WTC11 (cell line): ENCODE measurements around the gene SPIB. TPM values are rescaled to one million over a fixed set of nuclear protein-coding genes. Genes with fewer than 3 reads are reported as not detected.

Experiments
- ATAC-seq: fragments of 200-7000 bp; cut with Tn5 transposase; 2 replicates; pipeline ENCODE4 v1.10.0; 2021; ENCODE audit warnings: mild to moderate bottlenecking, moderate library complexity
- CTCF ChIA-PET: fragments of 300-600 bp; sonication (Branson Sonifier 250); formaldehyde crosslinking; loops from one replicate; lab custom pipeline; 2021; ENCODE audit warnings: antibody characterized with exemption; lab: Charles Lee
- POLR2A ChIA-PET: fragments of 350-600 bp; sonication (Branson Sonifier 250); formaldehyde crosslinking; loops from one replicate; lab custom pipeline; 2021; ENCODE audit warnings: antibody characterized with exemption; lab: Charles Lee
- DNase-seq: peaks from one replicate; pipeline ENCODE4 v3.0.0; 2021; ENCODE audit warnings: low spot score
- H3K27ac Mint-ChIP-seq: 2 replicates; pipeline ENCODE4 v1.8.0; 2021; ENCODE audit warnings: mixed read lengths
- H3K27me3 Mint-ChIP-seq: 2 replicates; pipeline ENCODE4 v1.8.0; 2021; ENCODE audit warnings: low read depth, mild to moderate bottlenecking, moderate library complexity, mixed read lengths
- H3K36me3 Mint-ChIP-seq: 2 replicates; pipeline ENCODE4 v1.8.0; 2021; ENCODE audit warnings: mixed read lengths
- H3K4me1 Mint-ChIP-seq: 2 replicates; pipeline ENCODE4 v1.8.0; 2022; ENCODE audit warnings: mixed read lengths
- H3K4me3 Mint-ChIP-seq: 2 replicates; pipeline ENCODE4 v1.8.0; 2021; ENCODE audit warnings: mild to moderate bottlenecking, moderate library complexity, mixed read lengths
- H3K9me3 Mint-ChIP-seq: 2 replicates; pipeline ENCODE4 v1.8.0; 2021; ENCODE audit warnings: mixed read lengths
- ATF1 ChIP-seq: sonication (generic); formaldehyde crosslinking; IDR thresholded peaks from 2 replicates; pipeline ENCODE4 v1.8.1; 2023; ENCODE audit warnings: mild to moderate bottlenecking, moderate library complexity, missing genetic modification reagents
- CREB1 ChIP-seq: sonication (generic); formaldehyde crosslinking; IDR thresholded peaks from 2 replicates; pipeline ENCODE4 v1.8.0; 2023; ENCODE audit warnings: mild to moderate bottlenecking, missing genetic modification reagents
- FOXP1 ChIP-seq: sonication (generic); formaldehyde crosslinking; IDR thresholded peaks from 2 replicates; pipeline ENCODE4 v1.8.0; 2022; ENCODE audit warnings: missing genetic modification reagents, mild to moderate bottlenecking, moderate library complexity, borderline replicate concordance
- MYBL2 ChIP-seq: sonication (generic); formaldehyde crosslinking; IDR thresholded peaks from 2 replicates; pipeline ENCODE4 v1.8.1; 2023; ENCODE audit warnings: mild to moderate bottlenecking, moderate library complexity, missing genetic modification reagents
- NFE2L1 ChIP-seq: sonication (generic); formaldehyde crosslinking; IDR thresholded peaks from 2 replicates; pipeline ENCODE4 v1.8.1; 2023; ENCODE audit warnings: missing genetic modification reagents
- NR2C2 ChIP-seq: sonication (generic); formaldehyde crosslinking; IDR thresholded peaks from 2 replicates; pipeline ENCODE4 v1.8.0; 2022; ENCODE audit warnings: mild to moderate bottlenecking, missing genetic modification reagents
- SOX15 ChIP-seq: fragments of 250-450 bp; sonication (Bioruptor Pico); IDR thresholded peaks from 2 replicates; pipeline ENCODE4 v1.9.0; 2021; ENCODE audit warnings: mild to moderate bottlenecking
- SP1 ChIP-seq: sonication (generic); formaldehyde crosslinking; conservative IDR thresholded peaks from 2 replicates; pipeline ENCODE4 v1.8.1; 2022; ENCODE audit warnings: missing genetic modification reagents
- TCF7 ChIP-seq: sonication (generic); formaldehyde crosslinking; IDR thresholded peaks from 2 replicates; pipeline ENCODE4 v1.8.0; 2022; ENCODE audit warnings: mild to moderate bottlenecking, low read depth, missing genetic modification reagents, moderate library complexity
- TEAD4 ChIP-seq: sonication (generic); formaldehyde crosslinking; IDR thresholded peaks from 2 replicates; pipeline ENCODE4 v1.8.0; 2022; ENCODE audit warnings: mild to moderate bottlenecking, missing genetic modification reagents
- total RNA-seq: library from RNA; stranded (reverse); gene quantifications from 3 replicates; pipeline ENCODE4 v1.2.3, GENCODE V29; 2021
- TF ChIP-seq, protein P1 (sequence below): sonication (generic); formaldehyde crosslinking; IDR thresholded peaks from 2 replicates; pipeline ENCODE4 v1.8.0; 2022; ENCODE audit warnings: mild to moderate bottlenecking, missing genetic modification reagents
- TF ChIP-seq, protein P2 (sequence below): sonication (generic); formaldehyde crosslinking; IDR thresholded peaks from 2 replicates; pipeline ENCODE4 v1.8.0; 2022; ENCODE audit warnings: mild to moderate bottlenecking, missing genetic modification reagents
- TF ChIP-seq, protein P3 (sequence below): fragments of 250-450 bp; sonication (Bioruptor Pico); IDR thresholded peaks from 2 replicates; pipeline ENCODE4 v1.8.0; 2021; ENCODE audit warnings: mild to moderate bottlenecking
- TF ChIP-seq, protein P4 (sequence below): sonication (generic); formaldehyde crosslinking; IDR thresholded peaks from 2 replicates; pipeline ENCODE4 v1.8.1; 2023; ENCODE audit warnings: mild to moderate bottlenecking, missing genetic modification reagents, moderate library complexity
- TF ChIP-seq, protein P5 (sequence below): sonication (generic); formaldehyde crosslinking; IDR thresholded peaks from 2 replicates; pipeline ENCODE4 v1.8.0; 2022; ENCODE audit warnings: mild to moderate bottlenecking, missing genetic modification reagents

SPIB gene
- total RNA-seq, 1 experiment from 2014 or later, result 4.7 TPM

DNA sequence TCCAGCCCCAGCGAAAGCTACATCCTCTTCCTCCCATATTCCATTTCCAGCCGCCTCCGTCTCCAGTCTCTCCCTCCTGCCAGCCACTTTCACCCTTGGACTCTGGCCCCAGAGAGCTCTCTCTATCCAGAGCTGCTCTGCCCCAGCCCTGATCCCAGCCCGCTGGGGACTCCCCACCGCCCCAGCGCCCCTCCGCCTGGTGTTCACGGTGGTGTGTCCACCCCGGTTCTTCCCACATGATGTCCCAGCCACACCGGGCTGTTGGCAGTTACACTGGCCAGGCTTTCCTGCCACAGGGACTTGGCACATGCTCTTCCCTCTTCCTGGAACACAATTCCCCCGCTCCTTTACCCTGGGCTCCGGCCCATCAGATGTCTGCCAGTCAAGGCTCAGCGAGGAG is 46.3 kb downstream of the SPIB start (continued):
- TF ChIP-seq FOXP1 (CRISPR knock-in tag) (no peak), TCF7 (CRISPR knock-in tag) (no peak), CREB1 (CRISPR knock-in tag) (no peak)

DNA sequence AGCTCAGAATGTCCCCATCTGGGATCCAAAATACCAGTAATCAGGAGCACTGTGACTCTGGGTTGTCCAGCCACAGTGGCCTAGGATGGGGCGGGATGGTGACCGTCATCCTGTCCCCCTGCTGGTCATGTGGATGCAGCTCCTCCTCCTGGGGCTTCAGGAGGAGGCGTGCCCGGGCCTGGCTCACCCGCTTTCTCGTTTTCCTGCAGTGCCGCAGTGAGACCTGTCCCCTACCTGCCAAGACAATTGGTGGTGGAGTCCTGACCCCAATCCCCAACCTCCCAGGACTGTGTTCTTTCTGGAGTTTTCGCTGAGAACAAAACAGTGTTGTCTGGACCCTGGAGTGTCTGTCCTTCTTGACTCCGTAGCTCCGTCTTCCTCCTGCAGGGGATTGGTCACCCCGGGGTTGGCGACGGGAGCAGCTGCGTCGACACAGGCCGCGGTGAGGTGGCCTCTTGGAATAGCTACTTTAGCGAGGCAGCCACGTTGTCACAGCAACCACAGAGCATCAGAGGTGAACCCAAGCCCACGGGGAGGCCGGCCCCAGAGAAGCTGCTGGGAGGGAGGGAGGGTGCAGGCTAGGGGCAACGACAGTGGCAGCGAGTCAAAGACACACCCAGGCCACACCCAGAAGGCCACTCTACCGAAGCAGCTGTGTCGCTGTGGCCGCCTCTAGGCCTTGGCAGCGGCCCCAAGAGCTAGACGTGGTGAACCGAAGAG is 47.4 kb downstream of the SPIB start:
- Mint-ChIP-seq H3K4me3 (peak overlapping the region; percentile 30; the same call in 1 of the 2 replicates), H3K4me1 (peaks cover 7% of the 10 kb centered on the region), H3K36me3 (no peaks in the 10 kb centered on the region), H3K27ac (peak overlapping the region; percentile 53; the same call in 1 of the 2 replicates), H3K27me3 (peaks cover 4% of the 10 kb centered on the region), H3K9me3 (peaks cover under 1% of the 10 kb centered on the region; the same call in 1 of the 2 replicates)
- peak; percentile 89 for ATAC-seq
- TF ChIP-seq, protein P1, sequence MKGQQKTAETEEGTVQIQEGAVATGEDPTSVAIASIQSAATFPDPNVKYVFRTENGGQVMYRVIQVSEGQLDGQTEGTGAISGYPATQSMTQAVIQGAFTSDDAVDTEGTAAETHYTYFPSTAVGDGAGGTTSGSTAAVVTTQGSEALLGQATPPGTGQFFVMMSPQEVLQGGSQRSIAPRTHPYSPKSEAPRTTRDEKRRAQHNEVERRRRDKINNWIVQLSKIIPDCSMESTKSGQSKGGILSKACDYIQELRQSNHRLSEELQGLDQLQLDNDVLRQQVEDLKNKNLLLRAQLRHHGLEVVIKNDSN (CRISPR knock-in tag), result peak; percentile 55; the same call in 1 of the 2 replicates
- TF ChIP-seq, protein P2, sequence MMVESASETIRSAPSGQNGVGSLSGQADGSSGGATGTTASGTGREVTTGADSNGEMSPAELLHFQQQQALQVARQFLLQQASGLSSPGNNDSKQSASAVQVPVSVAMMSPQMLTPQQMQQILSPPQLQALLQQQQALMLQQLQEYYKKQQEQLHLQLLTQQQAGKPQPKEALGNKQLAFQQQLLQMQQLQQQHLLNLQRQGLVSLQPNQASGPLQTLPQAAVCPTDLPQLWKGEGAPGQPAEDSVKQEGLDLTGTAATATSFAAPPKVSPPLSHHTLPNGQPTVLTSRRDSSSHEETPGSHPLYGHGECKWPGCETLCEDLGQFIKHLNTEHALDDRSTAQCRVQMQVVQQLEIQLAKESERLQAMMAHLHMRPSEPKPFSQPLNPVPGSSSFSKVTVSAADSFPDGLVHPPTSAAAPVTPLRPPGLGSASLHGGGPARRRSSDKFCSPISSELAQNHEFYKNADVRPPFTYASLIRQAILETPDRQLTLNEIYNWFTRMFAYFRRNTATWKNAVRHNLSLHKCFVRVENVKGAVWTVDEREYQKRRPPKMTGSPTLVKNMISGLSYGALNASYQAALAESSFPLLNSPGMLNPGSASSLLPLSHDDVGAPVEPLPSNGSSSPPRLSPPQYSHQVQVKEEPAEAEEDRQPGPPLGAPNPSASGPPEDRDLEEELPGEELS (CRISPR knock-in tag), result 0 out of 2 replicates have a peak, but pooled peaks have one; percentile 19
- TF ChIP-seq, protein P3, sequence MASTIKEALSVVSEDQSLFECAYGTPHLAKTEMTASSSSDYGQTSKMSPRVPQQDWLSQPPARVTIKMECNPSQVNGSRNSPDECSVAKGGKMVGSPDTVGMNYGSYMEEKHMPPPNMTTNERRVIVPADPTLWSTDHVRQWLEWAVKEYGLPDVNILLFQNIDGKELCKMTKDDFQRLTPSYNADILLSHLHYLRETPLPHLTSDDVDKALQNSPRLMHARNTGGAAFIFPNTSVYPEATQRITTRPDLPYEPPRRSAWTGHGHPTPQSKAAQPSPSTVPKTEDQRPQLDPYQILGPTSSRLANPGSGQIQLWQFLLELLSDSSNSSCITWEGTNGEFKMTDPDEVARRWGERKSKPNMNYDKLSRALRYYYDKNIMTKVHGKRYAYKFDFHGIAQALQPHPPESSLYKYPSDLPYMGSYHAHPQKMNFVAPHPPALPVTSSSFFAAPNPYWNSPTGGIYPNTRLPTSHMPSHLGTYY (CRISPR knock-in tag), result no peak
- TF ChIP-seq, protein P4, sequence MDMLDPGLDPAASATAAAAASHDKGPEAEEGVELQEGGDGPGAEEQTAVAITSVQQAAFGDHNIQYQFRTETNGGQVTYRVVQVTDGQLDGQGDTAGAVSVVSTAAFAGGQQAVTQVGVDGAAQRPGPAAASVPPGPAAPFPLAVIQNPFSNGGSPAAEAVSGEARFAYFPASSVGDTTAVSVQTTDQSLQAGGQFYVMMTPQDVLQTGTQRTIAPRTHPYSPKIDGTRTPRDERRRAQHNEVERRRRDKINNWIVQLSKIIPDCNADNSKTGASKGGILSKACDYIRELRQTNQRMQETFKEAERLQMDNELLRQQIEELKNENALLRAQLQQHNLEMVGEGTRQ (CRISPR knock-in tag), result peak; percentile 38; the same call in 1 of the 2 replicates
- no peak for TF ChIP-seq MYBL2
- CTCF ChIA-PET, result interaction anchor here (0.6 to 3.2 kb wide), 43 partner anchors 8 to 323 kb away, joined by 3 to 35 read pairs (median 4); partner anchors contain the start of genes CLEC11A, EMC10, GARIN5A and JOSD2
- POLR2A ChIA-PET, result interaction anchor here (1.1 to 1.6 kb wide), 2 partner anchors 82 to 90 kb away, joined by 4 read pairs; partner anchors contain the start of genes NR1H2 and POLD1
- DNase-seq, result peak; percentile 82

DNA sequence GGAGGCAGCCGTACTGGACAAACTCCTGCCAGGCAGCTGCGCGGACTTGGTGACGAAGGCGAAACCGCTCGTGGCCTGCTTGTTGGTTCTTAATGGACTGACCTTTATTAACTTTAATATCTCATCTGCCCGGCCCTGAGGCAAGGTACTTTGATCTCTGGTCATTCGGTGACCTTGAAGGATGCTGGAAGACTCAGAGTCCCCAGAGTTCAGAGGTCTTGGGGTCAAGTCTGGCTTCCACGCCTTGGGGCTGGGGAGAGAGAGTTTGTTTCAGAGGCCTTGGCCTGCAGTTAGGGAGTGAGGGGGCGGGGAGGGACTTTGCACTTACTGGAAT is 47.9 kb downstream of the SPIB start:
- POLR2A ChIA-PET, result interaction anchor here (1.1 to 1.6 kb wide), 2 partner anchors 82 to 91 kb away, joined by 4 read pairs; partner anchors contain the start of genes NR1H2 and POLD1

DNA sequence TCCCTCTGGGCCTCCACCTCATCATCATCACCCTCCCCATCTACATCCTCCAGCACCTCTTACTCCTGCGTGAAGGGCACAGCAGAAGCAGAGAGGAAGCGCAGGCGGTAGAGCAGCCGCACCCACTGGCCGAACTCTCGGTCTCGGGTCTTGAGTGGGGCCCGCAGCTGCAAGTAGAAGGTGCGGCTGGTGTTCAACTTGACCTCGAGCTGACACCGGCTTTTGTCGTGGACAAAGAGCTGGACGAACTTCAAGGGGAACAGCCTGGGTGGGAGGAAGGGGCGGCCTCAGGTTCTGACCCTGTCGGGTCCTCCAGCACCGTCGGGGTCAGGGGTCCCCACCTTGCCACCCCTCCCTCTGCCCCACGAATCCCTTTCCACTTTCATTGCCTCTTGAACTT is 48.8 kb downstream of the SPIB start:
- CTCF ChIA-PET, result no interaction called here
- ATAC-seq (no peak), DNase-seq (no peak)
- no peak overlapping the region for H3K27ac Mint-ChIP-seq
- no peak overlapping the region for H3K4me3 Mint-ChIP-seq
- H3K9me3 Mint-ChIP-seq, result peaks cover 7% of the 10 kb centered on the region
- TF ChIP-seq, protein P2 (CRISPR knock-in tag), result no peak
- TF ChIP-seq, all 79 proteins: peak for 0
- H3K4me1 Mint-ChIP-seq, result peaks cover 7% of the 10 kb centered on the region
- no peaks in the 10 kb centered on the region for H3K36me3 Mint-ChIP-seq
- H3K27me3 Mint-ChIP-seq, result peaks cover 4% of the 10 kb centered on the region
- POLR2A ChIA-PET, result no interaction called here

More for the DNA sequence above, 47.9 kb downstream of the SPIB start:
- H3K27me3 Mint-ChIP-seq, result peaks cover 4% of the 10 kb centered on the region
- H3K9me3 Mint-ChIP-seq, result peaks cover 3% of the 10 kb centered on the region; the same call in 1 of the 2 replicates
- H3K4me1 Mint-ChIP-seq, result peaks cover 7% of the 10 kb centered on the region
- H3K4me3 Mint-ChIP-seq, result no peak overlapping the region
- no peak for ATAC-seq
- TF ChIP-seq NR2C2 (no peak), NFE2L1 (CRISPR knock-in tag) (no peak), SP1 (no peak), SOX15 (CRISPR knock-in tag) (no peak), ATF1 (no peak), FOXP1 (CRISPR knock-in tag) (no peak), TEAD4 (CRISPR knock-in tag) (no peak)
- TF ChIP-seq, protein P5, sequence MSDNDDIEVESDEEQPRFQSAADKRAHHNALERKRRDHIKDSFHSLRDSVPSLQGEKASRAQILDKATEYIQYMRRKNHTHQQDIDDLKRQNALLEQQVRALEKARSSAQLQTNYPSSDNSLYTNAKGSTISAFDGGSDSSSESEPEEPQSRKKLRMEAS (CRISPR knock-in tag), result no peak
- TF ChIP-seq, all 79 proteins: peak for 0
- CTCF ChIA-PET, result interaction anchor here (0.9 to 3.2 kb wide), 27 partner anchors 8 to 232 kb away, joined by 3 to 35 read pairs (median 6); partner anchors contain the start of genes EMC10, GARIN5A, JOSD2 and NR1H2
- Mint-ChIP-seq H3K36me3 (no peaks in the 10 kb centered on the region), H3K27ac (no peak overlapping the region)
- no peak for DNase-seq
